B cell (primary cell): ENCODE measurements around the gene DHX15. TPM values are rescaled to one million over a fixed set of nuclear protein-coding genes. Genes with fewer than 3 reads are reported as not detected.

Experiments used
- ATAC-seq: fragments of 200-7000 bp; cut with Tn5 transposase; one replicate; pipeline ENCODE4 v1.10.0; 2021; ENCODE audit warnings: low read depth, mild to moderate bottlenecking, moderate number of reproducible peaks, moderate library complexity
- CTCF ChIA-PET: fragments of 350-600 bp; sonication (Branson Sonifier 250); formaldehyde crosslinking; loops from one replicate; lab custom pipeline; 2021; ENCODE audit warnings: antibody characterized with exemption, inconsistent platforms; lab: Charles Lee
- POLR2A ChIA-PET: fragments of 350-600 bp; sonication (Branson Sonifier 250); formaldehyde crosslinking; loops from one replicate; lab custom pipeline; 2021; ENCODE audit warnings: antibody characterized with exemption; lab: Charles Lee
- DNase-seq: peaks from one replicate; pipeline ENCODE4 v3.0.0; 2013
- H2AFZ ChIP-seq: 2 replicates; pipeline ENCODE4 v1.6.1; 2012; ENCODE audit warnings: mild to moderate bottlenecking, low read depth, low read length; ENCODE audit not compliant: insufficient read depth, poor library complexity, severe bottlenecking
- H3K27ac ChIP-seq, 2 donors: 1 replicate in 1 of 2; 2 replicates in 1 of 2; pipeline ENCODE4 v1.5.1; 2012 to 2013; ENCODE audit warnings: low read length in 2 of 2, mild to moderate bottlenecking in 2 of 2, moderate library complexity in 1 of 2
- H3K27me3 ChIP-seq, 4 experiments: fragments of 200-600 bp in 1 of 4; sonication (generic) in 1 of 4; replicated peaks in 1 of 4; 1 replicate in 2 of 4; 2 replicates in 2 of 4; pipeline versions ENCODE4 v1.6.1 to v1.7.0; 2013 to 2016; ENCODE audit warnings: low read length in 3 of 4, mild to moderate bottlenecking in 2 of 4, mixed read lengths in 1 of 4, moderate library complexity in 1 of 4; ENCODE audit not compliant: insufficient read depth in 4 of 4, control insufficient read depth in 3 of 4; ENCODE audit errors: control extremely low read depth in 1 of 4
- H3K36me3 ChIP-seq, 2 experiments: replicated peaks in 1 of 2; 1 replicate in 1 of 2; 2 replicates in 1 of 2; pipeline versions ENCODE4 v1.6.1 to v1.7.1; 2013; ENCODE audit warnings: low read length in 1 of 2; ENCODE audit not compliant: insufficient read depth in 2 of 2, control insufficient read depth in 1 of 2; ENCODE audit errors: control extremely low read depth in 1 of 2, extremely low read depth in 1 of 2
- H3K4me1 ChIP-seq, 2 donors: fragments of 200-600 bp in 1 of 2; sonication (generic) in 1 of 2; 1 replicate in 1 of 2; 2 replicates in 1 of 2; pipeline versions ENCODE4 v1.5.1 to v1.6.1; 2013 to 2017; ENCODE audit warnings: low read length in 2 of 2; ENCODE audit not compliant: control insufficient read depth in 2 of 2, insufficient read depth in 2 of 2
- H3K4me2 ChIP-seq: replicated peaks from 2 replicates; pipeline ENCODE3; 2012; ENCODE audit warnings: mild to moderate bottlenecking, low read depth, low read length; ENCODE audit not compliant: poor library complexity, severe bottlenecking
- H3K4me3 ChIP-seq, 5 experiments: fragments of 200-600 bp in 1 of 5; sonication (generic) in 1 of 5; 1 replicate in 3 of 5; 2 replicates in 2 of 5; pipeline versions ENCODE4 v1.5.1 to v1.7.0; 2011 to 2016; ENCODE audit warnings: low read length in 4 of 5, mild to moderate bottlenecking in 4 of 5, low read depth in 2 of 5, control low read depth in 1 of 5, moderate library complexity in 1 of 5; ENCODE audit not compliant: insufficient read depth in 1 of 5; ENCODE audit errors: control extremely low read depth in 1 of 5, extremely low read depth in 1 of 5
- H3K79me2 ChIP-seq: fragments of 200-600 bp; sonication (generic); one replicate; pipeline ENCODE4 v1.6.0; 2016; ENCODE audit warnings: low read length; ENCODE audit not compliant: control insufficient read depth, insufficient read depth
- H3K9ac ChIP-seq: fragments of 200-600 bp; sonication (generic); 2 replicates; pipeline ENCODE4 v1.6.1; 2017; ENCODE audit warnings: mild to moderate bottlenecking, low read length, moderate library complexity
- H3K9me3 ChIP-seq, 3 donors: one replicate each; pipeline versions ENCODE4 v1.6.1 to v1.7.1; 2013; ENCODE audit warnings: low read length in 2 of 3; ENCODE audit not compliant: control insufficient read depth in 2 of 3, insufficient read depth in 1 of 3; ENCODE audit errors: control extremely low read depth in 1 of 3
- H4K20me1 ChIP-seq: 2 replicates; pipeline ENCODE4 v1.6.0; 2012; ENCODE audit warnings: mild to moderate bottlenecking, low read length; ENCODE audit not compliant: insufficient read depth, control insufficient read depth, poor library complexity, severe bottlenecking
- H3K27ac Mint-ChIP-seq: one replicate; pipeline ENCODE4 v1.8.0; 2021; ENCODE audit warnings: mixed read lengths
- H3K27me3 Mint-ChIP-seq: one replicate; pipeline ENCODE4 v1.8.0; 2021; ENCODE audit warnings: mixed read lengths
- H3K4me1 Mint-ChIP-seq: one replicate; pipeline ENCODE4 v1.8.0; 2021; ENCODE audit warnings: mixed read lengths
- H3K4me3 Mint-ChIP-seq: one replicate; pipeline ENCODE4 v1.8.0; 2021; ENCODE audit warnings: mixed read lengths
- H3K9me3 Mint-ChIP-seq: one replicate; pipeline ENCODE4 v1.8.0; 2022; ENCODE audit warnings: mixed read lengths; ENCODE audit not compliant: insufficient read depth
- CTCF ChIP-seq: fragments of 200-600 bp; IDR thresholded peaks from one replicate; pipeline ENCODE4 v1.8.0; 2022; ENCODE audit warnings: antibody characterized with exemption, mild to moderate bottlenecking
- EZH2 ChIP-seq: IDR thresholded peaks from 2 replicates; pipeline ENCODE4 v1.6.1; 2012; ENCODE audit warnings: borderline replicate concordance, low read depth, mild to moderate bottlenecking, moderate library complexity, low read length; ENCODE audit not compliant: insufficient read depth, poor library complexity, severe bottlenecking
- WGBS: methylation state at CpG from one replicate; pipeline ENCODE4 v1.1.5; 2013; ENCODE audit warnings: missing lambda C conversion rate; ENCODE audit not compliant: insufficient coverage; 5-methylcytosine and 5-hydroxymethylcytosine counted together
- intact Hi-C: fragments of 100-400 bp; cut with micrococcal nuclease; formaldehyde crosslinking; loops from one replicate; pipeline ENCODE4 v1.10.0; 2022
- polyA plus RNA-seq: library from polyadenylated mRNA; depleted of rRNA; stranded (reverse); fragments of >200 nt; gene quantifications from 2 replicates; pipeline ENCODE4 v1.2.3, GENCODE V29; 2012
- total RNA-seq, 2 donors: library from RNA; stranded (reverse); fragments of 120-200 nt in 1 of 2; gene quantifications; 1 replicate in 1 of 2; 2 replicates in 1 of 2; pipeline versions ENCODE4 v1.2.3 to v1.2.4, GENCODE V29; 2013 to 2022

DHX15 gene
- total and polyA plus RNA-seq, 2 donors (not counting 1 experiment from before 2014, with no cell fraction given): 58.8 to 162 TPM

GRCh38 chr4:24576276-24576675 is 8.1 kb downstream of the DHX15 start:
- Histone ChIP-seq H3K4me1 (peaks cover 12 to 26% of the 10 kb centered on the region in 2 donors), H3K4me2 (no peak overlapping the region), H3K27ac (no peak overlapping the region), H3K9ac (no peak overlapping the region), H3K79me2 (peaks cover 99% of the 10 kb centered on the region), H3K9me3 (no peaks in the 10 kb centered on the region), H2AFZ (no peak overlapping the region), H3K27me3 (no peaks in the 10 kb centered on the region), H3K36me3 (peaks cover 4 to 53% of the 10 kb centered on the region in 2 experiments), H4K20me1 (peaks cover 73% of the 10 kb centered on the region), H3K4me3 (no peak overlapping the region)
- intact Hi-C loops: no loop called here
- no peak overlapping the region for H3K4me3 Mint-ChIP-seq
- no peaks in the 10 kb centered on the region for H3K9me3 Mint-ChIP-seq
- CTCF ChIA-PET: no interaction called here
- POLR2A ChIA-PET: no interaction called here
- H3K27me3 Mint-ChIP-seq: no peaks in the 10 kb centered on the region
- TF ChIP-seq CTCF: no peak
- no peak for TF ChIP-seq EZH2
- ATAC-seq (no peak), DNase-seq (no peak)
- peaks cover 59% of the 10 kb centered on the region for H3K4me1 Mint-ChIP-seq
- WGBS: 100% methylated on average over 14 of the region's 17 CpGs
- H3K27ac Mint-ChIP-seq: no peak overlapping the region

GRCh38 chr4:24574236-24574635 is 10.1 kb downstream of the DHX15 start:
- peaks cover 99% of the 10 kb centered on the region for H3K79me2 ChIP-seq
- ChIA-PET CTCF (interaction anchor here (1.3 kb wide), 1 partner anchor 11 kb away, joined by 3 read pairs; no protein-coding TSS in a partner anchor), POLR2A (no interaction called here)
- no peaks in the 10 kb centered on the region for H3K27me3 ChIP-seq
- ATAC-seq (no peak), DNase-seq (no peak)
- H3K27ac ChIP-seq: no peak overlapping the region
- peaks cover 15 to 40% of the 10 kb centered on the region in 2 donors for H3K4me1 ChIP-seq
- Mint-ChIP-seq H3K27me3 (no peaks in the 10 kb centered on the region), H3K4me3 (no peak overlapping the region), H3K27ac (no peak overlapping the region), H3K4me1 (peaks cover 68% of the 10 kb centered on the region), H3K9me3 (no peaks in the 10 kb centered on the region)
- no peak for TF ChIP-seq EZH2
- no peak for TF ChIP-seq CTCF
- no peak overlapping the region for H2AFZ ChIP-seq
- no peak overlapping the region for H3K4me2 ChIP-seq
- no peak overlapping the region for H3K9ac ChIP-seq
- H3K4me3 ChIP-seq: no peak overlapping the region
- H3K9me3 ChIP-seq: no peaks in the 10 kb centered on the region
- H3K36me3 ChIP-seq: peaks cover 4 to 58% of the 10 kb centered on the region in 2 experiments
- H4K20me1 ChIP-seq: peaks cover 86% of the 10 kb centered on the region
- intact Hi-C loops: no loop called here
